HL-60/S4 treated with phorbol 12-myristate 13-acetate at 8.2 ng/mL for 4 days and 3 days (cell line): Measurements from ENCODE around the gene CCDC27.
"Not testable (repeated sequence)": the region's sequence is repeated elsewhere in the genome, so short reads cannot be mapped to it uniquely, and the experiment has no call there.

Experiments used
- in situ Hi-C: fragments of 300-500 bp; cut with MboI; formaldehyde crosslinking; loops from 2 replicates; pipeline ENCODE4 v1.15.0; 2022; ENCODE audit warnings: low sequenced_read_pairs

CCDC27 gene

DNA sequence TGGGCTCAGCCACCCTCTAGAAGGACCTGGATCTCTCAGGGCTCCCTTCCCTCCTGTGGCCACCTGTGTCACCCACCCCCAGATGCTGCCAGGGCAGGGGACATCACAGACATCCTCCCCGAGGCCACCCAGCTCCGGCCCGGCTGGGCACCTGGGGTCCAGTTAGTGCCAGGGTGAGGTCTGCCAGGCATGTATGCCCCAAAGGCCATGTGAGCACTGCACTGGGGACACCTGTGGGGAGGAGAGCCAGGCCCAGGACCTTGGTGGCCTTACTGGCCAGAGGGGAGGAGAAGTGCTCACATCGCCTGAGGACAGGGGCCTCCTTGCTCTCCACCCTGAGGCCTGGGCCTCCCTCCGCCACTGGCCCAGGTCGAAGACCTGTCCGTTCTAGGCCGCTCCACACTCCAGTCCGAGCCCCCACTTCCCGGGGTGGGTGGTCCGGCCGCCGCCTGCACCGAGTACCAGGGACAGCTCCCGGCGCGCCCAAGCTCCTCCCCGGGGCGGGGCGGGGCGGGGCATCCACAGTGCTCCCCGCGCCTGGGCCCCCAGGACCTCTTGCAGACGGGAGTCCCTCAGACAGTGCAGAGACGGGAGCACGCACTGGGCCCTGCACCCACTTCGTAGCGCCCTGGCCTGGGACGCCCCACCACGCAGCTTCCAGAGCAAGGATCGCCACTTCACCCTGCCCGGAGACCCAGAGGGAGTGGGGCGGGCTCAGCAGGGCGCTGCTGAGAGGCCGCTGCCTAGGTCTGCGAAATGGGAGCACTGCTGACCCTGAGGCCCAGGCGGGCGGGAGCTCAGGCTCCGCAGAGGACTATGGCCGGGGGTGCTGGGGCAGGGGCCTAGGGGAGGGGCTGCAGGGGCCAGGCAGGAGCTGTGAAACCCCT, 34.3 kb upstream of the CCDC27 start:
- in situ Hi-C loops, result no loop called here

DNA sequence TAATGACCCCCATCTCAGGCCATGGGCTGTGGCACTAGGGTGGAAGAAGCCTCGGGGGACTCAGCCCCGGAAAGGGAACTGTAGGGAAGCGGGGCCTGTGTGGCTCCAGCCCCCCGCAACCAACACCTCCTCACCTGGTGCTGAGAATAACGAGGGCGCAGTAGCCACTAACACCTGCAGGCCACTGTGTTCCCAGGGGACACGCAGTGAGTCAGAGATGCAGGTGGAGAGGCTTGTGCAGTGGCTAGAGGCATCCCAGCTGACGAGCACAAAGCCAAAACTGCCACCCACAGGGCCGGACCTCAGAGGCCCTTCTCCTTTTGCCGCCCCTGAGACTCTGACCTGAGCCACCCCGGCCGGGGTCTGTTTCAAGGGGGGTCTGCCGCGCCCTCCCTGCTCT, 33.5 kb upstream of the CCDC27 start:
- in situ Hi-C loops, result no loop called here

DNA sequence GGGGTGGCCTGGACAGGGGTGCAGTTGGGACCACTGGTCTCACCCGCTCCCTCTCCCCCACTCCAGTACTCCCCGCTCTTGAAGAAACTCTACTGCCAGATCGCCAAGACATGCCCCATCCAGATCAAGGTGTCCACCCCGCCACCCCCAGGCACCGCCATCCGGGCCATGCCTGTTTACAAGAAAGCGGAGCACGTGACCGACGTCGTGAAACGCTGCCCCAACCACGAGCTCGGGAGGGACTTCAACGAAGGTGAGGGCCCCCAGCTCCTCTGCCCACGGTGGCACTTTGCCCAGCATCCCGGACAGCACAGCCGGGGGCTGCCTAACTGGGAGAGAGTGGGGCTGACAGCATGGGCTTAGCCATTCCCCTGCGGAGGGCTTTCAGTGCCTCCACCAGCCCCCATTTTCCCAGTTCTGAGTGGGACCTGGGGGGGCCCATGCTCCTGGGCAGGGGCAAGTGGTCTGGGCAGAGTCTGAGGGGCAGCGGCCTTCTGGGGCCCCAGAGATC, 30.2 kb upstream of the CCDC27 start:
- in situ Hi-C loops, result no loop called here

DNA sequence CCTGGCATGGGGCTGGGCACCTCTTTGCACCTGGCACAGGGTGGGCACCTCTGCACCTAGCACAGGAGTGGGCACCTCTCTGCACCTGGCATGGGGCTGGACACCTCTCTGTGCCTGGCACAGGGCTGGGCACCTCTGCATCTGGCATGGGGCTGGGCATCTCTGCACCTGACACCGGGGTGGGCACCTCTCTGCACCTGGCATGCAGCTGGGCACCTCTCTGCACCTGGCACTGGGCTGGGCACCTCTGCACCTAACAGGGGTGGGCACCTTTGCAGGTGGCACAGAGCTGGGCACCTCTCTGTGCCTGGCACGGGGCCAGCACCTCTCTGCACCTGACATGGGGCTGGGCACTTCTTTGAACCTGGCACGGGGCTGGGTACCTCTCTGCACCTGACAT, 29.4 kb upstream of the CCDC27 start:
- in situ Hi-C loops, result no loop called here

DNA sequence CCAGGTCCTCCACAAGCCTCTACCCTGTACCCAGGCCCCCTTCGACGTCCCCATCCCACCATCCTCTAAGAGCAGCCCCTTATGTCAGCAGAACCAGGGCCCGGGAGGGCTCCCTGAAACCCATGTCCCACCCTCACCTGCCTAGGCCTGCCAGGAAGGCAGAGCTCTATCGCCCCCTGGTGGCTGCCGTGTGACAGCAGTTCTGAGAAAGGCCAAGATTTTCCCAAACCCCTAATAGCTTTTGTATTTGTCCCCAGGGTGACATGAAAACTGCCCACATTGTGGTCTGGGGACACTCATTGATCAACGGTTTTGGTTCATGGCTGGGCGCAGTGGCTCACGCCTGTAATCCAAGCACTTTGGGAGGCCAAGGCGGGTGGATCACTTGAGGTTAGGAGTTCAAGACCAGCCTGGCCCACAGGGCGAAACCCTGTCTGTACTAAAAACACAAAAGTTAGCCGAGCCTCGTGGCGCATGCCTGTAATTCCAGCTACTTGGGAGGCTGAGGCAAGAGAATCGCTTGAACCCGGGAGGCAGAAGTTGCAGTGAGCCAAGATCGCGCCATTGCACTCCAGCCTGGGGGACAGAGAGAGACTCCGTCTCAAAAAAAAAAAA, 27.7 kb upstream of the CCDC27 start:
- in situ Hi-C loops, result not testable (repeated sequence)

DNA sequence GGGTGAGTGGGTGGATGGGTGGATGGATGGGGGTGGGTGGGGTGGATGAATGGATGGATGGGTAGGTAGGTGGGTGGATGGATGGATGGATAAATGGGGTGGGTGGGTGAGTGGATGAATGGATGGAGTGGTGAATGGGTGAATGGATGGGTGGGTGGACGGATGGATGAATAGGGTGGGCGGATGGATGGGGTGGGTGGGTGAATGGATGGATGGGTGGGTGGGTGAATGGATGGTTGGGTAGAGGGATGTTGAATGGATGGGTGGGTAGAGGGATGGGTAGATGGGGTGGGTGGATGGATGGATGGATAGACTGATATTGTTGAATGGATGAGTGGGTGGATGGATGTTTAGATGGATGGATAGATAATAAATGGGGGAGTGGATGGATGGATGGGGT, 26.9 kb upstream of the CCDC27 start:
- in situ Hi-C loops, result no loop called here

DNA sequence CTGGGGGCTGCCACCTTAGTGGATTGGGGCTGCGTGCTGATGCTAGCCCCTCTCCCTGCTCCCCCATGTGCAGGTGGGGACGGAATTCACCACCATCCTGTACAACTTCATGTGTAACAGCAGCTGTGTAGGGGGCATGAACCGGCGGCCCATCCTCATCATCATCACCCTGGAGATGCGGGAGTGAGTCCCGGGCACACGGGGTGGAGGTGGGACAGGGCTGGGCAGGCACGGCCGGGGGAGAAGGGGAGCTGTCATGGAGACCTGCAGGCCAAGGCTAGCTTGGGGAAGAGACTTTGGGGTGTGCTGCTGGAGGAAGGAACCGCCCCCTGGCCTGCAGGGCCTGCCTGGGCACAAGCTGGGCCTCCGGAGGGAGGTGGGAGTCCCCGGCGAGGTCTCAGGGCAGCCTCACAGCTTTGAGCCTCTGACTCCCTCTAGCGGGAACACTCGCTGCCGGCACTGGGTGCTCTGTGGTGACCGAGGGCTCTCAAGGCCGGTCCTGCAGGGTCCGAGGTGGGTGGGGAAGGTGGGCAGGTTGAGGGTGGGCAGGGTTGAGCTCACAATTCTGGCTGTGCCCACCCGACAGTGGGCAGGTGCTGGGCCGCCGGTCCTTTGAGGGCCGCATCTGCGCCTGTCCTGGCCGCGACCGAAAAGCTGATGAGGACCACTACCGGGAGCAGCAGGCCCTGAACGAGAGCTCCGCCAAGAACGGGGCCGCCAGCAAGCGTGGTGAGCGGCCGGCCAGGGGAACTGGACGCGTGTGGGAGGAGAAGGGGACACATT, 25.0 kb upstream of the CCDC27 start:
- in situ Hi-C loops, result no loop called here

DNA sequence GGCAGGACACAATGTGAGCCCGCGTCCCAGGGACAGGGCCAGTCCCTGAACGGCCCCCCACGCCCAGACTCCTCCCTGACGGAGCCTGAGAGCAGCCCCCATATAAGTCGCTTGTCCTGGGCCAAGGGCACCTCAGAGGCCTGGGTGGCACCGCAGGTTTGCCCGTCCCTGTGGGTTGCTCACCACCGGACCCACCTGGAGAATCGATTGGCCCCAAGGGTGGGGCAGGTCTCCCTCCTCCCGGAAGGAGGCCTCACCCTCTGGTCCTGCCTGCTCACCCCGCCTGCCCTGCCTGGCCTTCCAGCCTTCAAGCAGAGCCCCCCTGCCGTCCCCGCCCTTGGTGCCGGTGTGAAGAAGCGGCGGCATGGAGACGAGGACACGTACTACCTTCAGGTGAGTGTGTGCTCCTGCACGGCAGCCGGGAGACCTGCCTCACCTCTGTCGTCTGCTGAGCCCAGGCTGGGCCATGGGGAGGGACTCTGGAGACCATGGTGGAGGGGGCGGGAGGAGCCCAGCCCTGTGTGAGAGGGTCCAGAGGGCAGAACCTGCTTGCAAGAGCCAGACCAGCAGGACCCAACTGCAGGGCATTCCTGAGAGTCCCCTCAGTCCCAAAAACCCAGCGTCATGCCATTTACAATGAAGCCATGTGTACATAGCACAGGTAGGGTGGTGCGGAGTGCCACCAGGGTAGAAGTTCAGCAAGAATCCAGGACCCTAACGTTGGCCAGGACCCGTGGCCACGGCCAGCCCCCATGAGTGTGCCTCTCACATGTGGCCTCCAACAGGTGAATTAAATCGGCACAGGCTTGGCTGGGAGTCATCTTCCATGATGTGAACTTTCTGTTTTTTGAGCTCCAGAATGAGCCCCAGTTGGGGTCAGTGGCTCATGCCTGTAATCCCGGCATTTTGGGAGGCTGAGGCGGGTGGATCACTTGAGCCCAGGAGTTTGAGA, 24.1 kb upstream of the CCDC27 start:
- in situ Hi-C loops, result no loop called here

DNA sequence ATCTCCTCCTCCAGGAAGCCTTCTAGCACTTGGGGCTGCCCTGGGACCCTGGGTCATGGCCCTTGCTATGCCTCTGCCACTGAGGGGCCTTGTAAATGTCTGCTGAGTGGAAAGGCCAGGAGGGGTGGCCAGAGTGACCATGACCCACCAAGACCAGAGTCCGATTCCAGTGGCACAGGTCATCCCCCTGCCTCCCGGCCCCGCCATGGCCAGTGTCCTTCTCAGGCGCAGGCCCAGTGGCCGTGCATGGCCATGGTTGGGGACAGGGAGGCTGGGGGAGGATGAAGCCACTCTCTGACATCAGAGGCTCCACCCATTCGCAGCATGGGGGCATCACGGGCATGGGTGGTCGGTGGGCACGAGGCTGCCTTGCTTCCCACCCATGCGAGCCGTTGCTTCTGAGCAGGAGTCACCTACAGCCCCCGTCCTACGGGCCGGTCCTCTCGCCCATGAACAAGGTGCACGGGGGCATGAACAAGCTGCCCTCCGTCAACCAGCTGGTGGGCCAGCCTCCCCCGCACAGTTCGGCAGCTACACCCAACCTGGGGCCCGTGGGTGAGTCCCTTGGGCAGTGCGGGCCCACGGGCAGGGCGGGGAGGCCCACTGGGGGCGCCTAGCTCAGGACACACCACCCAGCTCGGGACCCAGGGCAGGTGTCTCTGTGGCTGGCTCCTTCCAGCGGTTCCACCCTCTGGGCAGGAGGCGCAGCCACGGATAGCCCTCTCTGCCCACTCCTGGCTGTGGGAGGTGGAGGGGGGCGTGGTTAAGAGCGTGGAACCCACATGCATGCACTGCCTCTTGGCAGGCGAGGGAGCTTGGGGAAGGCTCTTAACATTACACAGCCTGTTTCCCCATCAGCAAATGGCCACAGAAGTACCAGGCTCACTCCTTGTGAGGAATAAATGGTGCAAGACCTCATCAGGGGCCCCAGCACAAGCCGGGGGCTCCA, 22.4 kb upstream of the CCDC27 start:
- in situ Hi-C loops, result no loop called here

DNA sequence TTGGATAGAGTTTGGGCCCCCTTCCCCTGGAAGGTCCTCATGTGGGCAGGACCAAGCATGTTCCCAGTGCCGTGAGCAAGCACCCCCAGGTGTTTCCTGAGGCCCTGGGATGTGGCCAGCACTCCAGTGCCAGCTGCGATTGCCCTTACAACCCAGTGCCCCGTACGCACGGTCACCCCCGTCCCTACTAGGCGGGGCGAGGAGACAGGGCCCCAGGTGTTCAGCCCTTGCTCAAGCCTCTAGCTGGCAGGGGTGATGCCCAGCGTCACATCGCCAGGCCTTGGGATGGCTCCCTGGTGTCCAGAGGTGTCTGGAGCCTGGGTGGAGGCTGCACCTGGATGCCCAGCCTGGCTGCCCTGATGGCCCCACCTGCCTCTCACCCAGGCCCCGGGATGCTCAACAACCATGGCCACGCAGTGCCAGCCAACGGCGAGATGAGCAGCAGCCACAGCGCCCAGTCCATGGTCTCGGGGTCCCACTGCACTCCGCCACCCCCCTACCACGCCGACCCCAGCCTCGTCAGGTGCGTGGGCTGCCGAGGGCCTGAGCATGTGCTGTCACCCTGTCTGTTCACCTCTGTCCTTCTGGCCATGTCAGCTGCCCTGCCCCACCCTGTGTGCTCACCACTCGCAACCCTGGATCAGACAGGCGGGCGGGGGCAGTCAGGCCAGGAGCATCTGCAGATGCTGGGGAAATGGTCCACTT, 21.6 kb upstream of the CCDC27 start:
- in situ Hi-C loops, result no loop called here

DNA sequence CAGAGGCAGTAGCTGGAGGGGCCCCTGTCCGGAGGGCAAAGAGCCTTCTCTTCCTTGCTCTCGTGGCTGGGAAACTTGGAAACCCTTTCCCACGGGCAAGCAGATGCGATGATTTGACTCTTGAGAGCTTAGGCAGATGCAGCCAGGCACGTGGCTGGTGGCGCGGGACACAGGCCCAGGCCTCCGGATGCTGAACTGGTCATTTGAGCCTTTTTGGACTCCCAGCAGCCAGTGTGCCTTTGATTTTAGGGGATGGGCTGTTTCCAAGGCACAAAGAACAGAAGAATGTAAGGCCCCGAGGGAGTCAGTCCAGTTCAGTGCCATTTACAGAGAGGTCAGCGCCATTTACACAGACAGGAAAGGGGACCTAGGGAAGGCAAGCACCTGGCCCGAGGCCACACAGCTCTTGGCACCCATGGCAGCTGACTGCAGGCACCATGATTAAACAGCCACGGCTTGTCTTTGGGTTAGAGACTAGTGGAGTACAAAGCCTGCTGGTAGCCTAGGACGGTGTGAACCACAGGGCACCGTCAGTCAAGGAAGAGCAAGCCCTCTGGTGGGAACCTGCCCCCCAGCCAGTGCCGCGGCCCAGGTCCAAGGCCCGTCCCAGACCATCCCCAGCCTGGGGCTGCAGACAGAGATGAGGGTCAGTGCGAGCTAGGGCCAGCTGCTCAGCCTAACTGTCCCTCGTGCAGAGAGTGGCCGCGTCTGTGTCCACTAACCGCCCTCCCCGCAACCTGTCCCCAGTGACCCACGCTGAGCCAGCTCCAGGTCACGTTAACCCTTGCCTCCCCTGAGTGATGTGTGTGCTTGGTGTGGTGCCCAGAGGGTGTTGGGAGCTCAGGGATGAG, 20.4 kb upstream of the CCDC27 start:
- in situ Hi-C loops, result no loop called here

DNA sequence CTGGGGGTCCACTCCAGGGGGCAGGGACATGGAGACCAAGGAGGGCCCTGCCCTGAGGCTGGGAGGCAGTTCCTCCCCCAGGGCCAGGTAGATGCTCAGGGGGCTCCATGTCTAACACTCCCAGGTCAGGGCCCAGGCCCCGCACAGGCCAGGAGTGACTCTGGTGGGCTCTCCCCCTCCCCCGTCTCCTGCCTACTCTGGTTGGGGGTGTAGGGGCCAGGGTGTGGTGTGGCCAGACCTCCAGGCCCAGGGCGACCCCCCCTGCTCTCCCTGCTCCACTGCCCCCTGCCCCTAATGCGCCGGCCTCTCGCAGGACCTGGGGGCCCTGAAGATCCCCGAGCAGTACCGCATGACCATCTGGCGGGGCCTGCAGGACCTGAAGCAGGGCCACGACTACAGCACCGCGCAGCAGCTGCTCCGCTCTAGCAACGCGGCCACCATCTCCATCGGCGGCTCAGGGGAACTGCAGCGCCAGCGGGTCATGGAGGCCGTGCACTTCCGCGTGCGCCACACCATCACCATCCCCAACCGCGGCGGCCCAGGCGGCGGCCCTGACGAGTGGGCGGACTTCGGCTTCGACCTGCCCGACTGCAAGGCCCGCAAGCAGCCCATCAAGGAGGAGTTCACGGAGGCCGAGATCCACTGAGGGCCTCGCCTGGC, 19.7 kb upstream of the CCDC27 start:
- in situ Hi-C loops, result no loop called here

DNA sequence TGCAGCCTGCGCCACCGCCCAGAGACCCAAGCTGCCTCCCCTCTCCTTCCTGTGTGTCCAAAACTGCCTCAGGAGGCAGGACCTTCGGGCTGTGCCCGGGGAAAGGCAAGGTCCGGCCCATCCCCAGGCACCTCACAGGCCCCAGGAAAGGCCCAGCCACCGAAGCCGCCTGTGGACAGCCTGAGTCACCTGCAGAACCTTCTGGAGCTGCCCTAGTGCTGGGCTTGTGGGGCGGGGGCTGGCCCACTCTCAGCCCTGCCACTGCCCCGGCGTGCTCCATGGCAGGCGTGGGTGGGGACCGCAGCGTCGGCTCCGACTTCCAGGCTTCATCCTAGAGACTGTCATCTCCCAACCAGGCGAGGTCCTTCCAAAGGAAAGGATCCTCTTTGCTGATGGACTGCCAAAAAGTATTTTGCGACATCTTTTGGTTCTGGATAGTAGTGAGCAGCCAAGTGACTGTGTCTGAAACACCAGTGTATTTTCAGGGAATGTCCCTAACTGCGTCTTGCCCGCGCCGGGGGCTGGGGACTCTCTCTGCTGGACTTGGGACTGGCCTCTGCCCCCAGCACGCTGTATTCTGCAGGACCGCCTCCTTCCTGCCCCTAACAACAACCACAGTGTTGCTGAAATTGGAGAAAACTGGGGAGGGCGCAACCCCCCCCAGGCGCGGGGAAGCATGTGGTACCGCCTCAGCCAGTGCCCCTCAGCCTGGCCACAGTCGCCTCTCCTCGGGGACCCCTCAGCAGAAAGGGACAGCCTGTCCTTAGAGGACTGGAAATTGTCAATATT, 19.0 kb upstream of the CCDC27 start:
- in situ Hi-C loops, result no loop called here

DNA sequence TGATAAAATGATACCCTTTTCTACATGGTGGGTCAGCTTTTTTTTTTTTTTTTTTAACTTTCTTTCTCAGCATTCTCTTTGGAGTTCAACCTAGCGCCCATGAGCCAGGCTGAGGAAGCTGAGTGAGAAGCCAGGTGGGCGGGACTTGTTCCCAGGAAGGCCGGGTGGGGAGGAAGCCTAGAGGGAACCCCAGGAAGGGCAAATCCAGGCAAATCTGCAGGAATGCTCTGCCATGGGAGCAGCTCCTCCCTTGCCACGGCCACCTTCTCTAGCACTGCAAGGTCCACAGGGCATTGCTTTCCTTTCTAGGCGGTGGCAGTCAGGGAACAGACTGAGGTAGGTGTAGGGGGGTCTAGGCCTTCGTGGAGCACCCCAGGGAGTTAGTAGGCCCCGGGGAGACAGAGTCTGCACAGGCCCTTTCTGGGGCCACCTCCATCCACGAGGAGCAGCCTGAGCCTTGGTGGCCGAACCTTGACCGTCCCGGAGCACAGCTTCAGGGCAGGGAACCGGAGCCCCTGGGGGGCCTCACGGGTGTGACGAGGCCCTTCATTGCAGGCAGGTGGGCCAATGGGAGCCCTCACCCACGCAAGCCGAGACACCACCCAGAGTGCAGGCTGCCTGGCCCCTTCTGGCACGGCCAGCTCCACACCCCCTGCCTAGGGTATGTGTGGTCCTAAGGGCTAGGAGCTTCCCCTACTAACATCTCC, 18.2 kb upstream of the CCDC27 start:
- in situ Hi-C loops, result no loop called here

DNA sequence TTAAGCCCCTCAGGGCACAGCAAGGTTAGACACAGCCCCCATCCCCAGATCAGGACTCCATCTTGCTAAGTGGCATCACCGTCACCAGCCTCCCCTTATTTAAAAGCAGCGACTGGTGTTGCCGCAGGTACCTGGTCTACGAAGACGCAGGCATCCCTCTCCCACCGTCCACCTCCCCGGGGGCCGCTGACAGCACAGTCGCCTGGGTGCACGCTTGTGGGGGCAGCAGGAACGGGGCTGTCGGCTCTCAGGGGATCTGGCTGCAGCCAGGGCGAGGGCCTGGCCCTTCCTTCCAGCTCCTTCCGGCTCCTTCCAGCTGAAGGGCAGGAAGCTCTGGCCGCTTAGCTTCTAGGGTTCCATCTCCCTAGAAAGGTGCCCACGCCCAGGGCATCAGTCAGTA, 17.6 kb upstream of the CCDC27 start:
- in situ Hi-C loops, result no loop called here
